HG03039 (cell line): ENCODE measurements around the gene C1RL.
"Not testable (repeated sequence)": the region's sequence is repeated elsewhere in the genome, so short reads cannot be mapped to it uniquely, and the experiment has no call there.

Experiments
- ATAC-seq: cut with Tn5 transposase; IDR thresholded peaks from one replicate; pipeline ENCODE4 v1.9.1; 2021; ENCODE audit warnings: mild to moderate bottlenecking, moderate library complexity; ENCODE audit not compliant: unreplicated experiment

The C1RL gene

GRCh38 chr12:7116916-7117315, 7.9 kb upstream of the C1RL start:
- no peak for ATAC-seq

- no peak for ATAC-seq
Observed at GRCh38 chr12:7116196-7116595, 7.2 kb upstream of the C1RL start.

- ATAC-seq, result no peak
Observed at GRCh38 chr12:7114851-7115250, 5.8 kb upstream of the C1RL start.

GRCh38 chr12:7114008-7114407, 5.0 kb upstream of the C1RL start:
- no peak for ATAC-seq

GRCh38 chr12:7113389-7113871, 4.4 kb upstream of the C1RL start:
- no peak for ATAC-seq

GRCh38 chr12:7112041-7112440, 3.0 kb upstream of the C1RL start:
- no peak for ATAC-seq

- ATAC-seq, result no peak
Observed at GRCh38 chr12:7110661-7111060, 1.6 kb upstream of the C1RL start.

- no peak for ATAC-seq
Observed at GRCh38 chr12:7109572-7109920, 532 bp upstream of the C1RL start.

- ATAC-seq, result peak; percentile 76
Observed at GRCh38 chr12:7108003-7108795, 815 bp downstream of the C1RL start.

GRCh38 chr12:7107636-7108002, 1.4 kb downstream of the C1RL start:
- no peak for ATAC-seq

GRCh38 chr12:7107181-7107580, 1.8 kb downstream of the C1RL start:
- not testable (repeated sequence) for ATAC-seq

- ATAC-seq, result no peak
Observed at GRCh38 chr12:7106082-7106481, 2.9 kb downstream of the C1RL start.

GRCh38 chr12:7103837-7104584, 5.0 kb downstream of the C1RL start:
- ATAC-seq, result no peak

- no peak for ATAC-seq
Observed at GRCh38 chr12:7102582-7102981, 6.4 kb downstream of the C1RL start.

GRCh38 chr12:7101694-7102131, 7.3 kb downstream of the C1RL start:
- ATAC-seq, result no peak

- ATAC-seq, result no peak
Observed at GRCh38 chr12:7101047-7101693, 7.8 kb downstream of the C1RL start.

GRCh38 chr12:7100239-7100638, 8.8 kb downstream of the C1RL start:
- no peak for ATAC-seq

GRCh38 chr12:7099290-7099996, 9.6 kb downstream of the C1RL start:
- no peak for ATAC-seq

GRCh38 chr12:7096979-7097378, 12.0 kb downstream of the C1RL start:
- no peak for ATAC-seq

GRCh38 chr12:7096006-7096932, 12.7 kb downstream of the C1RL start:
- ATAC-seq, result no peak
